NCI-H187 (cell line): ENCODE data around the gene SORCS2.

Experiments
- DNase-seq, 2 experiments: peaks; one replicate each; lab custom pipeline; 2025; lab: John Stamatoyannopoulos, UW

Gene SORCS2

GRCh38 chr4:7415927-7416686, 223.8 kb downstream of the SORCS2 start:
- no peak for DNase-seq

- DNase-seq: no peak
Observed at GRCh38 chr4:7416745-7417432, 224.6 kb downstream of the SORCS2 start.

DNA sequence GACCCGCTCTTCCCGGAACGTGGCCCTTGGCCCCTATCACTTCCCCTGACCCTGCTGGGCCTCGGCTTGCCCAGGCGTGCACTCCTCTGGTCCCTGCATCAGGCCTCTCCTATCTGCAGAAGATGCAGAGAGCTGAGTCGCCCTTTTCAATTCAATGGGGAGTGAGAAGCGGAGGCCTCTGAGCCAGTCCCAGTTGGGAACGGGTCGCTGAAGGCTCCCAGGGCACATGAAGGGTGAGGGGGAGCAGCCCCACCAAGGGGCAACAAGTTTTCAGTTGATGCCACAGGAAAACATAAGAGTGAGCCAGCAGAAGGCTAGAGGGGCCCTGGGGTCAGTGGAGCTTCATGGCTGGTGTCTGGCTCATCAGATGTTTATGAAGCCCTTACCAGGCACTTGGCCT, 225.3 kb downstream of the SORCS2 start:
- DNase-seq: no peak

DNA sequence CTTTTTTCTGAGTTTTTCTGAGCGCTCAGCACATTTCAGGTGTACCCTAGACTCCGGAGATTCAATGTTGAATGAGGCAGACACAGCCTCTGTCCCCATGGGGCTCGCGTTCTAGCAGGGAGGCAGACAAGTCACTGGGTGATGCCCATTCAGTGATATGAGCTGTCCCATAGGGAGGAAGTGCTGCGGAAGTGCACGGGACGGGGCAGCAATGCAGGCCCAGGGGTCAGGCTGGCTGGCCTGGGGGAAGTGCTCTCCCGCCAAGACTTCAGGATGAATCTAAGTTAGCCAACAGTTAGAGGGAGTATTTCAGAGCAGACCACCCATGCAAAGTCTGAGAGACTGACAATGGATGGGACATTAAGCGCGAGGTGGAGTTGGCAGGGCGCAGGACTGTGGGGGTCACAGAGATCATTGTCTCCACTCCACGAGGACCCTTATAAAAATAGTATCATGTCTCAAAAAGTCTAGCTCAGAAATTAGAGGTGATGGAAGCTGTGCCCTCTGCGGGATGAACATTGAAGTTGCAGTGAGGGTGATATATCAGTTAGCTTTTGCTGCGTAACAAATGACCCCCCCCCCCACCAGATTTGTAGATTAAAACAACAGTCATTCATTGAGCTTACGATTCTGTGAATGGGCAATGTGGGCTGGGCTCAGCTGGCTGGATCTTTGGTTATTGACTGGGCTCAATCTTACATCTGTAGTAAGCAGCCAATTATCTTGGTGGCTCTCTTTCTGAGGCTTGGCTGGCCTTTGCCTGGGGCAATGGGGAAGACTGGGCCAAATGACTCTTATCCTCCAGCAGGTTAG, 226.0 kb downstream of the SORCS2 start:
- DNase-seq: no peak

GRCh38 chr4:7419961-7420660, 227.8 kb downstream of the SORCS2 start:
- peak in 1 of 2 experiments; percentile 17 for DNase-seq

DNA sequence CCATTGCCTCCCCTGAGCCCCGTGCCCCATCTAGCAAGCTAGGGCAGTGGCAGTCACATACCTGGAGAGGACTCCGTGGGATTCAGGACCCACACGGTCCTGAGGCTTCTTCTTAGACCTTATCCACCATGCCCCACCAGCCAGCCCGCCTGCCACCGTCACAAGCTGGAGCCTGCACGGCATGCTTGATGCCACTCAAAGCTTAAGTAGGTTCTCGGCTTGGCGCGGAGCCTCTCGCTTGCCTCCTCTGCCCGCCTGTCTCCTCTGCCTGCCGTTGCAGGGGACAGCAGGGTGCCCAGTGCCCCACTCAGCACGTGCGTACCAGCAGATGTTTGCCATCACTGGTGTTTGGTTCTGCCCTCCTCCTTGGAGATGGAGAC, 228.3 kb downstream of the SORCS2 start:
- DNase-seq: peak in 1 of 2 experiments; percentile 41

GRCh38 chr4:7421356-7422150, 229.2 kb downstream of the SORCS2 start:
- no peak for DNase-seq

- DNase-seq: no peak
Observed at GRCh38 chr4:7422151-7422897, 230.0 kb downstream of the SORCS2 start.

GRCh38 chr4:7422898-7423180, 230.5 kb downstream of the SORCS2 start:
- DNase-seq: no peak

DNA sequence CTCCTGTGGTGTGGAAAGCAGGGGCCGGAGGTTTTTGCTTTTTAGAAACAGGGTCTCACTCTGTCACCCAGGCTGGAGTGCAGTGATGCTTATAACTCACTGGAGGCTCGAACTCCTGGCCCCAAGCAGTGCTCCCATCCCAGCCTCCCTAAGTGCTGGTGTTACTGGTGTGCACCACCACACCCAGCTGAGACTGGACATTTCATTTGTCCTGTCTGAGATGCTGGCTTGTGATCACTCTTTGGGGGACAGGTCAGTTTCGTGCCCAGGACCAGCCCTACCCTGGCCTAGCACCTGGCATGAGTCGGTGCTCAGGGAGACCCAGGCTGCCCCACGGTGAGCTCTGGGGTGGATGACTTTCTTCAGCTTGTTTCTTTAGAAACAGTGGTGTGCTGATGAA, 231.1 kb downstream of the SORCS2 start:
- DNase-seq: no peak

DNA sequence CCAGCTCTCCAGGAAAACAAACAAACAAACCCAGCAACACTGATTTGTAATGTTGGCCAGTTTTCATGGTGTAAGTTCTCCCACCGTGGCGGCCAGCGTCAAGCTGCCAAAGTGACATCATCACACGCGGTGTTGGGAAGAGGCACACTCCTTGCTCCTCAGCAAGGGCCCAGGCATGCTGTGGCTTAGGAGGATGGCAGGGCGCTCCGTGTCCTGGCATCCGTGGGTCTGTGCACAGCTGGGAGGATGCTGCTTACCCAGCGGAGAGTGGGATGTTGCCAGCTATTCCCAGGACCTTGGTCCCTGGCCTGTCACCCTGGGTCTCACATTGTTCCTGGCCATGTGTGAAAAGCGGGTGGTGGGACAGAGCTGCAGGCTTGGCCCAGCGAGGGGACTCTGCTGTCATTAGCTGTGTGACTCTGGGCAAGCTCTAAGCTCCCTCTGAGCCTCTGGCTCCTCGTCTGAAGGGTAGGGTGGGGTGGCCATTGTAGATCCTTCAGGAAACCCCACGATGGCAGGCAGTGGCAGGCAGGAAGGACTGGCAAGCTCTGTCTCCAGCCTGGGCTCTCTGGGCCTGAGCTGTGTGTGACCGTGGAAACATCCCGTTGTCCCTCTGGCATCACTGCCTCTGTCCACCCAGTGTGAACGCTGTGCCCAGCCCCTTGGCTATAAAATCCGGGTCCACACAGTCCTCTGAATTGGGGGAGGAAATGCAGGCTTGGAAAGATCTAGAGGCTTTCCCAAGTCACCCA, 231.6 kb downstream of the SORCS2 start:
- DNase-seq: no peak

DNA sequence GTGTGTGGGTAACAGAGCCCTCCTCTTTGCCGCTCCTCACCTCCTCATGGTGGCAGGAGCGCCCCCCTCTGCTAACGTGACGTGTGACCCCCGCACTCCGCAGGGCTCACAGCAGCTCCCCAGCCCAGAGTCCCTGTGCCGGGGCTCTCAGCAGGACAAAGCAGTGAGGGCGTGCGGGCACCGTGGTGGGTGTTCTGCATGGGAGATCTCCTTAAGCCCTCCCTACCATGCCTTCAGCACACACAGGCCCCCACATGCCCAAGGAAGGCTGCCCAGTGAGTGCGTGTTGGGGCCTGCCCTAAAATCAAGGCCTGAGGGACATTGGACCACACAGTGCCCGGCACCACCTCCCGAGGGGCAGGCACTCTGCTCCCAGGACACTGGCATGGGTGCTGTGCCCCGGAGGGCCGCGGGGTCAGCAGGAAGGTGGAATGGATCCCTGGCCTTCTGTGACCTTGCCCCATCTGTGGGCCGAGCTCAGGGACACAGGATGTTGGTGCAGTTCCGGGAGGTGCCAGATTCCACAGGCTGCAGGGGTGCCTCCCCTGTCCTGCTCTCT, 232.3 kb downstream of the SORCS2 start:
- no peak for DNase-seq

- no peak for DNase-seq
Observed at GRCh38 chr4:7425124-7425523, 232.8 kb downstream of the SORCS2 start.

GRCh38 chr4:7425591-7426468, 233.5 kb downstream of the SORCS2 start:
- no peak for DNase-seq

DNA sequence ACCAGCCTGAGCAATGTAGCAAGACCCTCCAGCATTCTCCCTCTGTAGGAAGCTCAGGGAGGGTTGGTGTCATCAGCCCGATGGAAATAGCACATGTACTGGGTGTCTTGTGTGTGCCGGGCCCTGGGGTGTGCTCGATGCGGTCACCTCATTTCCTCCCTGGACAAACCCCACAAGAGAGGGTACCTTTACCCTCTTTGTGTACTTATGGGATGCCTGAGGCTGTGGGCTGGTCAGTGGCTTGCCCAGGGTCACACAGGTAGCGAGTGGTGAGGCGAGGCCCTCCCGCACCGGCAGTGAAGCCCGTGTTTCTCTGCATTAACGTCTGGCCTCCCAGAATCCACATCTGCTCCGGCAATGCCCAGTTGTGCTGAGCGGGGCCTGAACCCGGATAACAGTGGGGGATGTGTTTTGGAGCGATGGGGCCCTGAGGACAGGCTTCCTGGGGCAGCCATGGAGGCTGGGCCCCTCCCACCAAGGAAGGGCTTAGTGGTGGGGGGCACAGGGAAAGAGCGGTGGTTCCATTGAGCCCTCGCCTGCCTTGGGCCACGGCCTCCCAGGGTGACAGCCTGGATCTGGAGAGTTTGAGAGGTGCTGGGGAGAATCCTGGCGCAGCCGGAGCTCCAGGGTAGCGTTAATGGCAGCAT, 234.3 kb downstream of the SORCS2 start:
- DNase-seq: no peak

GRCh38 chr4:7427361-7427760, 235.0 kb downstream of the SORCS2 start:
- DNase-seq: no peak

- DNase-seq: no peak
Observed at GRCh38 chr4:7427831-7428260, 235.5 kb downstream of the SORCS2 start.
